GM12874 (cell line): ENCODE data around the gene VPS35L.

Experiments
- CTCF ChIP-seq: IDR thresholded peaks from 2 replicates; pipeline ENCODE4 v1.5.1; 2011; ENCODE audit warnings: low read depth, mild to moderate bottlenecking, control low read depth, low read length, moderate library complexity; ENCODE audit not compliant: insufficient read depth

Gene VPS35L

GRCh38 chr16:19691161-19691711 lies 135.7 kb downstream of the VPS35L start:
- TF ChIP-seq CTCF: no peak

- TF ChIP-seq CTCF: no peak
Observed at GRCh38 chr16:19694989-19695388, 139.5 kb downstream of the VPS35L start.

GRCh38 chr16:19696328-19696727 lies 140.8 kb downstream of the VPS35L start:
- TF ChIP-seq CTCF: no peak

GRCh38 chr16:19696961-19697360 lies 141.5 kb downstream of the VPS35L start:
- TF ChIP-seq CTCF: no peak

- no peak for TF ChIP-seq CTCF
Observed at GRCh38 chr16:19697756-19698318, 142.3 kb downstream of the VPS35L start.

- TF ChIP-seq CTCF: no peak
Observed at GRCh38 chr16:19698480-19699465, 143.3 kb downstream of the VPS35L start.

GRCh38 chr16:19699472-19699871 lies 144.0 kb downstream of the VPS35L start:
- no peak for TF ChIP-seq CTCF
